A673 (cell line): ENCODE measurements around the gene AFF2. TPM values are rescaled to one million over a fixed set of nuclear protein-coding genes. Genes with fewer than 3 reads are reported as not detected.

Experiments
- BruUV-seq: library from RNA; stranded (reverse); fragments of 400-500 nt; replicated peaks from 2 replicates; lab custom pipeline; 2021; lab: Mats Ljungman, UMichigan
- CTCF ChIA-PET: fragments of 300-600 bp; sonication (Branson Sonifier 250); formaldehyde crosslinking; loops from one replicate; lab custom pipeline; 2022; ENCODE audit warnings: antibody characterized with exemption; lab: Charles Lee
- POLR2A ChIA-PET: fragments of 300-600 bp; sonication (Branson Sonifier 250); formaldehyde crosslinking; loops from one replicate; lab custom pipeline; 2022; ENCODE audit warnings: antibody characterized with exemption; ENCODE audit not compliant: low non-redundant PET; lab: Charles Lee
- DNase-seq: peaks from one replicate; pipeline ENCODE4 v3.0.0-alpha.2; 2015; ENCODE audit warnings: low spot score
- H3K27ac ChIP-seq: fragments of 200-600 bp; sonication (generic); 2 replicates; pipeline ENCODE4 v1.5.1; 2016; ENCODE audit warnings: mixed run types, low read depth, mild to moderate bottlenecking, mixed read lengths, antibody characterized with exemption, low read length; ENCODE audit not compliant: poor library complexity, severe bottlenecking
- H3K27me3 ChIP-seq: fragments of 200-600 bp; sonication (generic); replicated peaks from 2 replicates; pipeline ENCODE4 v1.6.1; 2017; ENCODE audit warnings: mixed run types, low read depth, mild to moderate bottlenecking, mixed read lengths, antibody characterized with exemption, low read length; ENCODE audit not compliant: insufficient read depth, poor library complexity
- H3K36me3 ChIP-seq: fragments of 200-600 bp; sonication (generic); 2 replicates; pipeline ENCODE4 v1.6.1; 2016; ENCODE audit warnings: mixed run types, mild to moderate bottlenecking, mixed read lengths, antibody characterized with exemption, low read length; ENCODE audit not compliant: insufficient read depth, poor library complexity, severe bottlenecking
- H3K4me1 ChIP-seq: fragments of 200-600 bp; sonication (generic); 2 replicates; pipeline ENCODE4 v1.6.1; 2017; ENCODE audit warnings: mixed run types, mild to moderate bottlenecking, mixed read lengths, antibody characterized with exemption, low read length; ENCODE audit not compliant: insufficient read depth, poor library complexity, severe bottlenecking
- H3K4me3 ChIP-seq: fragments of 200-600 bp; sonication (generic); 2 replicates; pipeline ENCODE4 v1.5.1; 2016; ENCODE audit warnings: low read depth, mixed run types, mild to moderate bottlenecking, mixed read lengths, low read length; ENCODE audit not compliant: poor library complexity, severe bottlenecking
- H3K9me3 ChIP-seq: fragments of 200-600 bp; sonication (generic); 2 replicates; pipeline ENCODE4 v1.6.1; 2016; ENCODE audit warnings: mixed run types, low read depth, mild to moderate bottlenecking, mixed read lengths, antibody characterized with exemption, low read length; ENCODE audit not compliant: poor library complexity, severe bottlenecking
- EZH2 ChIP-seq: fragments of 200-600 bp; sonication (generic); IDR thresholded peaks from 2 replicates; pipeline ENCODE4 v1.6.1; 2017; ENCODE audit warnings: borderline replicate concordance, low read depth, mild to moderate bottlenecking, mixed read lengths, antibody characterized with exemption, low read length; ENCODE audit not compliant: poor library complexity, severe bottlenecking
- intact Hi-C: fragments of 100-400 bp; cut with micrococcal nuclease; formaldehyde crosslinking; loops from one replicate; pipeline ENCODE4 v1.10.0; 2022; ENCODE audit not compliant: unreplicated experiment
- total RNA-seq: library from RNA; stranded (reverse); gene quantifications from 2 replicates; pipeline ENCODE4 v1.2.3, GENCODE V29; 2021
- TF ChIP-seq, protein P1 (sequence below): fragments of 300-800, 200-600 bp; sonication (generic); conservative IDR thresholded peaks from 2 replicates; pipeline ENCODE4 v1.5.1; 2017; ENCODE audit warnings: low read depth, mild to moderate bottlenecking, antibody characterized with exemption, low read length, moderate library complexity, mixed read lengths

Gene AFF2
- total RNA-seq, 1 experiment from 2014 or later: not detected

DNA sequence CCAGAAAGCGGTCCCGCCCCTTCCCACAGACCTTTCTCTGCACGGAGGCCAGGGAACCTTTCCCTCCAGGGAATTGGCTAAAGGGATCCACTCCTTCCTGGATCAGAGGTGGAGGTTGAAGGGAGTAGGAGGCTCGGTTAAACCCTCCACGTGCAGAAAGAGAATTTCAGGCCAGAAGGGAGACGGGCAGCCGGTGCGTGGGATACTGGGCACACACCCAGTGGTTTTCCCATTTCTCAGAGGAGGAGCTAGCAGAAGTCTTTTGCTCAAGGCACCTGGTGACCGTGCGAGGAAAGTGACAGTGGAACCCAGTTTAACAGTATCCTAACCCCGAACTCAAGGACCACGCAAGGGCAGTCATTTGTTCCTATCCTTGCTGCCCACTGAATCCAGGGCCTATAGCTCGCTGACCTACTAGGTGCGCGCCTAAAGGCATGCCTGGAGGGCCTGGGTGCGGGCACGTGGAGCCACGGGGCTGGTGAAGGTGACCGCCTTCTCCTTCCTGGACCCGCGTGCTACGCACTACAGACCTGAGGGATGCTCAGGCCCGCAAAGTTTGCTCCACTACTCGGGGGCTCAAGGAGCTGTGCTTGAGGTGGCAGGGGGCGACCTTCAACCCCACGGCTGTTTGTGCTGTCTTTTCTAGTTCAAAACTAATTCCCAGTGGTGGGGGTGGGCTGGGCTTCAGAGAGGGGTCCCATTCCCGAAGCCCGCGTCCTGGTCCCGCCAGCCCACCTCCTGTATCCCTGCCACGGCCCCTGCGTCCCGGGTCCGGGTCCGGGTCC lies 587 bp upstream of the AFF2 start:
- Histone ChIP-seq H3K9me3 (no peaks in the 10 kb centered on the region), H3K27me3 (peaks cover 36% of the 10 kb centered on the region), H3K4me1 (no peaks in the 10 kb centered on the region), H3K4me3 (no peak overlapping the region), H3K36me3 (no peaks in the 10 kb centered on the region), H3K27ac (no peak overlapping the region)
- ChIA-PET POLR2A (no interaction called here), CTCF (no interaction called here)
- TF ChIP-seq, protein P1, sequence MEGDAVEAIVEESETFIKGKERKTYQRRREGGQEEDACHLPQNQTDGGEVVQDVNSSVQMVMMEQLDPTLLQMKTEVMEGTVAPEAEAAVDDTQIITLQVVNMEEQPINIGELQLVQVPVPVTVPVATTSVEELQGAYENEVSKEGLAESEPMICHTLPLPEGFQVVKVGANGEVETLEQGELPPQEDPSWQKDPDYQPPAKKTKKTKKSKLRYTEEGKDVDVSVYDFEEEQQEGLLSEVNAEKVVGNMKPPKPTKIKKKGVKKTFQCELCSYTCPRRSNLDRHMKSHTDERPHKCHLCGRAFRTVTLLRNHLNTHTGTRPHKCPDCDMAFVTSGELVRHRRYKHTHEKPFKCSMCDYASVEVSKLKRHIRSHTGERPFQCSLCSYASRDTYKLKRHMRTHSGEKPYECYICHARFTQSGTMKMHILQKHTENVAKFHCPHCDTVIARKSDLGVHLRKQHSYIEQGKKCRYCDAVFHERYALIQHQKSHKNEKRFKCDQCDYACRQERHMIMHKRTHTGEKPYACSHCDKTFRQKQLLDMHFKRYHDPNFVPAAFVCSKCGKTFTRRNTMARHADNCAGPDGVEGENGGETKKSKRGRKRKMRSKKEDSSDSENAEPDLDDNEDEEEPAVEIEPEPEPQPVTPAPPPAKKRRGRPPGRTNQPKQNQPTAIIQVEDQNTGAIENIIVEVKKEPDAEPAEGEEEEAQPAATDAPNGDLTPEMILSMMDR: no peak
- no peak for TF ChIP-seq EZH2
- intact Hi-C loops: no loop called here
- BruUV-seq: no TSS peak
- DNase-seq: no peak

DNA sequence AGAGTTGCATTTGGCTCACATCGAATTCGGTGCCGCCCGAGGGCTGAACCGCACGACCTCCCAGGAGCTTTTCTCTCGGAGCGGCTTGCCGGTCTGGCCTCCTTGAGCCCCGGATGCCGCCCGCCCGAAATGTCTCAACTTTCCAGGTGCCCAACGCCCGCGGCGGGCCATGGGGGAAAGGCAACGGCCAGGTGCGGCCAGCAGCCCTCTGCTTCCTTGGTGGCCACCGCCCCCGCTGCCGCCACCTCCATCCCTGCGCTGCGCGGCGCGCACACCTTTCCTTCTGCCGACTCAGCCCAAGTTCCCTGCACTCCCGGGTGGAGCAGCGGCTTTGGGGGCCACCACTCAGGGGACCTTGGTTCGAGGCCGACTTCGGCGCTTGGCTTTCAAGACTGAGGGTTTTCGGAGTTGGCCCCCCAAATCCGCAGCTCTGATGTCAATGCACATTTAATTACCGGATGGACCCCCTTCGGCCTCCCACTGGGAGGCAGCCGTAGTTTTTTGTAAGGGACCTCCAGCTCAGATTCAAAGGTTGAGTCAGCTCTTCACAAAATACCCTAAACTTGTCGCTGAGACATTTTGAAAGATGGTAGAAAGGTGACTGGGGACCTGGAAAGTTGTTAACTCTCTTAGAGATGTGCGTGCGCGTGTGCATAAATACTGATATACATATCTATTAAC lies 1.1 kb downstream of the AFF2 start:
- no peak overlapping the region for H3K27ac ChIP-seq
- H3K9me3 ChIP-seq: no peaks in the 10 kb centered on the region
- CTCF ChIA-PET: no interaction called here
- POLR2A ChIA-PET: no interaction called here
- intact Hi-C loops: no loop called here
- H3K36me3 ChIP-seq: no peaks in the 10 kb centered on the region
- peaks cover 36% of the 10 kb centered on the region for H3K27me3 ChIP-seq
- H3K4me3 ChIP-seq: no peak overlapping the region
- DNase-seq: no peak
- H3K4me1 ChIP-seq: no peaks in the 10 kb centered on the region
- peak; percentile 21 for TF ChIP-seq EZH2
- TF ChIP-seq, protein P1: no peak
- BruUV-seq: no TSS peak

DNA sequence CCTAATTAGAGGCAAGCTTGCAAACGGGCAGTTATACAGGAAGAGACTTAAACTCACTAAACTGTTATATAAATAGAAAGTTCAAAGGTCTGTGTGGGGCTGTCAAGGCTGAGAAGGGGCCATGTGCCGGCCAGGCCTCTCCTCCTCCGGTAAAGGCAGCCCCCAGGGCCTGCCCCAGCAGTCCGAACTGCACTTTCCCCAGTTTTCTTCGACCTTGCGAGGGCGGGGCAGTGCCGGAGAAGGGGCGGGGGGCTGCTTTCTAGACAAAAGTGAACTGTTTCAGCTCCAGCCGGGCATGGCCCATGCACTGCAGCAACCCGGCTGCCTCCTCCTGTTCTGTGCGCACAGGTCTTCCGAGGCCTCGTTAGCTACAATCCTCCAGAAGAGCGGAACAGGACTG lies 4.1 kb downstream of the AFF2 start:
- no peak overlapping the region for H3K27ac ChIP-seq
- BruUV-seq: no TSS peak
- no peak for TF ChIP-seq EZH2
- TF ChIP-seq, protein P1: no peak
- no peaks in the 10 kb centered on the region for H3K36me3 ChIP-seq
- H3K27me3 ChIP-seq: peaks cover 36% of the 10 kb centered on the region
- H3K4me3 ChIP-seq: no peak overlapping the region
- ChIA-PET CTCF (no interaction called here), POLR2A (no interaction called here)
- intact Hi-C loops: no loop called here
- no peak for DNase-seq
- no peaks in the 10 kb centered on the region for H3K4me1 ChIP-seq
- no peaks in the 10 kb centered on the region for H3K9me3 ChIP-seq
